Measurements from ENCODE around the gene RAD23A.
"Not testable (repeated sequence)": the region's sequence is repeated elsewhere in the genome, so short reads cannot be mapped to it uniquely, and the experiment has no call there.

The RAD23A gene

GRCh38 chr19:12955996-12956395 lies 10.3 kb downstream of the RAD23A start:
- DNase-seq = no peak

GRCh38 chr19:12956446-12957388 lies 11.1 kb downstream of the RAD23A start, which contains the start of gene GADD45GIP1:
GADD45GIP1 (minus strand) TSS chr19:12957223; CDS start chr19:12957212, 11 bp downstream.
- DNase-seq = peak; percentile 87 to 89

- not testable (repeated sequence) for DNase-seq
These were observed 11.8 kb downstream of the RAD23A start for GRCh38 chr19:12957389-12957952.

- no peak for DNase-seq
These were observed 13.8 kb downstream of the RAD23A start for GRCh38 chr19:12959481-12959880.

- DNase-seq = peak; percentile 92 to 94
These were observed 19.6 kb downstream of the RAD23A start for GRCh38 chr19:12965017-12965811.

GRCh38 chr19:12965812-12966135 lies 20.1 kb downstream of the RAD23A start:
- DNase-seq = no peak

- no peak for DNase-seq
These were observed 22.2 kb downstream of the RAD23A start for GRCh38 chr19:12967907-12968306.

- no peak for DNase-seq
These were observed 23.8 kb downstream of the RAD23A start, which contains the start of gene DAND5 for GRCh38 chr19:12969292-12969988. DAND5 (plus strand) TSS chr19:12969576; CDS start chr19:12969661, 85 bp downstream.

- no peak for DNase-seq
These were observed 24.6 kb downstream of the RAD23A start for GRCh38 chr19:12970070-12970820.

GRCh38 chr19:12973236-12973635 lies 27.6 kb downstream of the RAD23A start:
- no peak for DNase-seq

GRCh38 chr19:12974301-12975220 lies 28.9 kb downstream of the RAD23A start:
- no peak for DNase-seq

- DNase-seq = no peak
These were observed 29.6 kb downstream of the RAD23A start for GRCh38 chr19:12975221-12975741.

GRCh38 chr19:12976109-12976508 lies 30.4 kb downstream of the RAD23A start:
- DNase-seq = not testable (repeated sequence)

- no peak for DNase-seq
These were observed 34.3 kb downstream of the RAD23A start for GRCh38 chr19:12979974-12980373.

- DNase-seq = no peak
These were observed 37.0 kb downstream of the RAD23A start for GRCh38 chr19:12982648-12983047.

GRCh38 chr19:12983091-12983490 lies 37.4 kb downstream of the RAD23A start:
- no peak for DNase-seq

- DNase-seq = peak; percentile 80 to 84
These were observed 38.0 kb downstream of the RAD23A start for GRCh38 chr19:12983542-12984142.

- no peak for DNase-seq
These were observed 38.5 kb downstream of the RAD23A start for GRCh38 chr19:12984143-12984627.

- DNase-seq = no peak
These were observed 39.0 kb downstream of the RAD23A start for GRCh38 chr19:12984683-12985048.
